SK-N-SH (cell line): ENCODE data around the gene SLBP. TPM values are rescaled to one million over a fixed set of nuclear protein-coding genes. Genes with fewer than 3 reads are reported as not detected.

Source experiments
- CTCF ChIA-PET: fragments of 300-600, 350-600 bp; formaldehyde crosslinking; extraction: SDS; loops from one replicate; lab custom pipeline; 2021; lab: Yijun Ruan, JAX
- POLR2A ChIA-PET: fragments of 350-600 bp; sonication (Branson Sonifier 250); formaldehyde crosslinking; extraction: SDS; loops from one replicate; lab custom pipeline; 2020; ENCODE audit warnings: antibody characterized with exemption, inconsistent platforms; lab: Yijun Ruan, JAX
- DNase-seq: peaks from one replicate; pipeline ENCODE4 v3.0.0; 2012
- H2AFZ ChIP-seq: fragments of 200-600 bp; sonication (generic); 2 replicates; pipeline ENCODE4 v1.8.1; 2016; ENCODE audit warnings: antibody characterized with exemption, mild to moderate bottlenecking, low read depth
- H3F3A ChIP-seq: fragments of 200-600 bp; sonication (generic); replicated peaks from 2 replicates; pipeline ENCODE3; 2016; ENCODE audit warnings: antibody characterized with exemption, mild to moderate bottlenecking; ENCODE audit not compliant: insufficient read depth
- H3K27ac ChIP-seq, 2 experiments: fragments of 200-500 bp in 1 of 2; fragments of 200-600 bp in 1 of 2; sonication (Bioruptor generic) in 1 of 2; sonication (generic), shearing (Covaris generic) in 1 of 2; 2 replicates each; pipeline versions ENCODE4 v1.5.1 to v1.6.1; 2014 to 2016; ENCODE audit warnings: low read depth in 2 of 2, inconsistent platforms in 1 of 2, low read length in 1 of 2, mild to moderate bottlenecking in 1 of 2, mixed read lengths in 1 of 2
- H3K27me3 ChIP-seq: fragments of 200-600 bp; sonication (generic), shearing (Covaris generic); 2 replicates; pipeline ENCODE4 v1.6.1; 2016; ENCODE audit warnings: mixed run types; ENCODE audit not compliant: insufficient read depth
- H3K36me3 ChIP-seq, 2 experiments: fragments of 200-500 bp in 1 of 2; fragments of 200-600 bp in 1 of 2; sonication (Bioruptor generic) in 1 of 2; sonication (generic) in 1 of 2; replicated peaks in 1 of 2; 2 replicates each; pipeline versions ENCODE3 to v1.5.1; 2014 to 2016; ENCODE audit warnings: low read length in 1 of 2, mild to moderate bottlenecking in 1 of 2; ENCODE audit not compliant: insufficient read depth in 2 of 2, control insufficient read depth in 1 of 2
- H3K4me1 ChIP-seq, 2 experiments: fragments of 200-500 bp in 1 of 2; fragments of 200-600 bp in 1 of 2; sonication (Bioruptor generic) in 1 of 2; sonication (generic), shearing (Covaris generic) in 1 of 2; 2 replicates each; pipeline versions ENCODE4 v1.5.1 to v1.6.1; 2014 to 2016; ENCODE audit warnings: low read depth in 1 of 2, low read length in 1 of 2, mixed run types in 1 of 2; ENCODE audit not compliant: insufficient read depth in 2 of 2, control insufficient read depth in 1 of 2
- H3K4me2 ChIP-seq: fragments of 200-600 bp; sonication (generic), shearing (Covaris generic); 2 replicates; pipeline ENCODE4 v1.6.1; 2017; ENCODE audit warnings: mixed run types
- H3K4me3 ChIP-seq, 2 experiments: fragments of 200-500 bp in 1 of 2; fragments of 200-600 bp in 1 of 2; sonication (Bioruptor generic) in 1 of 2; sonication (generic), shearing (Covaris generic) in 1 of 2; 2 replicates each; pipeline versions ENCODE4 v1.5.1 to v1.8.1; 2014 to 2016; ENCODE audit warnings: low read depth in 2 of 2, inconsistent platforms in 1 of 2, low read length in 1 of 2, mild to moderate bottlenecking in 1 of 2, mixed read lengths in 1 of 2, moderate library complexity in 1 of 2
- H3K79me2 ChIP-seq: fragments of 200-600 bp; sonication (generic); 2 replicates; pipeline ENCODE4 v1.8.1; 2017; ENCODE audit warnings: mild to moderate bottlenecking; ENCODE audit not compliant: insufficient read depth
- H3K9ac ChIP-seq: fragments of 200-600 bp; sonication (generic); 2 replicates; pipeline ENCODE4 v1.6.1; 2017; ENCODE audit warnings: mixed run types
- H3K9me2 ChIP-seq: fragments of 200-600 bp; sonication (generic); 2 replicates; pipeline ENCODE4 v1.6.1; 2017; ENCODE audit warnings: mixed run types
- H3K9me3 ChIP-seq: fragments of 200-600 bp; sonication (generic); 2 replicates; pipeline ENCODE4 v1.6.1; 2017; ENCODE audit warnings: mixed run types, mild to moderate bottlenecking, moderate library complexity
- H4K20me1 ChIP-seq: fragments of 200-600 bp; sonication (generic); 2 replicates; pipeline ENCODE4 v1.6.1; 2017; ENCODE audit warnings: mild to moderate bottlenecking, mixed run types; ENCODE audit not compliant: insufficient read depth
- EP300 ChIP-seq, 2 experiments: IDR thresholded peaks; 2 replicates each; pipeline versions ENCODE4 v1.4.0 to v1.6.1; 2012; ENCODE audit warnings: borderline replicate concordance in 1 of 2, low read depth in 1 of 2, low read length in 1 of 2
- GATA2 ChIP-seq: sonication (generic); formaldehyde crosslinking; IDR thresholded peaks from 2 replicates; pipeline ENCODE4 v1.5.0; 2020; ENCODE audit warnings: mild to moderate bottlenecking, missing genetic modification reagents
- MXI1 ChIP-seq: IDR thresholded peaks from 2 replicates; pipeline ENCODE4 v1.6.1; 2012; ENCODE audit warnings: mild to moderate bottlenecking, low read depth, low read length, improper control_type of control experiment
- PBX3 ChIP-seq: IDR thresholded peaks from 2 replicates; pipeline ENCODE4; 2012
- POLR2AphosphoS5 ChIP-seq: IDR thresholded peaks from 2 replicates; pipeline ENCODE4 v1.6.1; 2012; ENCODE audit warnings: low read depth, low read length
- SMC3 ChIP-seq: IDR thresholded peaks from 2 replicates; pipeline ENCODE4 v1.6.1; 2012; ENCODE audit warnings: low read depth, low read length, improper control_type of control experiment
- YY1 ChIP-seq: IDR thresholded peaks from 2 replicates; pipeline ENCODE4 v1.4.0; 2012; ENCODE audit warnings: low read depth, mild to moderate bottlenecking
- WGBS: methylation state at CpG from one replicate; pipeline ENCODE4 v1.1.6; 2017; ENCODE audit warnings: low lambda C conversion rate; 5-methylcytosine and 5-hydroxymethylcytosine counted together
- polyA plus RNA-seq, 3 experiments: library from polyadenylated mRNA; depleted of rRNA; stranded (reverse); fragments of >200 nt; gene quantifications; 2 replicates each; pipeline ENCODE4 v1.2.3, GENCODE V29; 2012
- TF ChIP-seq, protein P1 (sequence below): fragments of 150-350 bp; IDR thresholded peaks from 2 replicates; pipeline ENCODE4 v1.6.1; 2017; ENCODE audit warnings: antibody characterized with exemption, low read length, low read depth, borderline replicate concordance
- TF ChIP-seq, protein P2 (sequence below): fragments of 150-350 bp; IDR thresholded peaks from 2 replicates; pipeline ENCODE4 v1.6.1; 2016; ENCODE audit warnings: mild to moderate bottlenecking, low read depth, low read length

SLBP gene
- polyA plus RNA-seq, 1 of the 3 experiments (the other 2 are of a cell fraction) = 51.5 TPM

DNA sequence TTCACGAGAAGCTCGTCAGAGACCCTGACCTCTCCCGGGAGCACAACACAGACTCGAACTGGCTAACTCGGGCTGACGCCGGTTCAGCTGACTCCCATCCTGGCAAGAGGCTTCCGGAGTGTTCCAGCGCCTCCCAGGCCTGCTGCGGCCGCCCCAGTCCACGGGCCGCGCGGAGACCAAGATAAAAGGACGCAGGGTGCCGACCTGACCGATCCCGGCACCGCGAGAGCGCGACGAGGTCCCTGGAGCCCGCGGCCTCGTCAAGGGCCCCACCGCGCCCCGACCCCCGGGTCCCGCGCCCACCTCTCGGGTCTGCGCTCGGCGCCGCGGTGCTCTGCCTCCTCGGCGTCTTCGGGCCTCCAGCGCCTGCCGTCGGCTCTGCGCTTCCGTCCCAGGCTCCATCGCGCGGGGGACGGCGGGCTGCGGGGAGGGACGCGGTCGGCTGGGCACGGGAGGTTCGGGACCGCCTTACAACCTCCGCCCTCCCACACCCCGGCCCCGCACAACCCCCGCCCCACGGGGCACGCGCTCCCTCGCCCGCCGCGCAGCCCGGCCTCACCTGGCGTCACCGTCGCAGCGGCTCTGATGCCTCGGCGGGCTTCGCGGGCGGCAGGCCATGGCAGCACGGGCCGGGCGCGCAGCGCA is 426 bp downstream of the SLBP start:
- H3K4me1 ChIP-seq = peaks cover 13 to 23% of the 10 kb centered on the region in 2 experiments; a peak in 2 of 4 replicates
- H3F3A ChIP-seq = peaks cover 24% of the 10 kb centered on the region
- H4K20me1 ChIP-seq = peaks cover 31% of the 10 kb centered on the region
- peak overlapping the region; percentile 77 to 97 for H3K4me3 ChIP-seq
- ChIA-PET CTCF (interaction anchor here (0.6 to 2.1 kb wide), 6 partner anchors 9 to 188 kb away, joined by 3 to 19 read pairs (median 4); partner anchors contain the start of genes TACC3 and TMEM129), POLR2A (interaction anchor here (0.7 to 2.1 kb wide), 5 partner anchors 8 to 67 kb away, joined by 3 to 16 read pairs (median 4); partner anchors contain the start of genes TACC3 and TMEM129)
- DNase-seq = peak; percentile 80
- WGBS = 0% methylated on average over 1 of the region's 85 CpGs
- peak overlapping the region; percentile 90 to 97 for H3K27ac ChIP-seq
- no peaks in the 10 kb centered on the region for H3K9me2 ChIP-seq
- TF ChIP-seq, protein P1, sequence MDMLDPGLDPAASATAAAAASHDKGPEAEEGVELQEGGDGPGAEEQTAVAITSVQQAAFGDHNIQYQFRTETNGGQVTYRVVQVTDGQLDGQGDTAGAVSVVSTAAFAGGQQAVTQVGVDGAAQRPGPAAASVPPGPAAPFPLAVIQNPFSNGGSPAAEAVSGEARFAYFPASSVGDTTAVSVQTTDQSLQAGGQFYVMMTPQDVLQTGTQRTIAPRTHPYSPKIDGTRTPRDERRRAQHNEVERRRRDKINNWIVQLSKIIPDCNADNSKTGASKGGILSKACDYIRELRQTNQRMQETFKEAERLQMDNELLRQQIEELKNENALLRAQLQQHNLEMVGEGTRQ = no peak
- TF ChIP-seq SMC3 (no peak), YY1 (no peak), GATA2 (CRISPR knock-in tag) (no peak), EP300 (IDR thresholded peaks at IDR 0.05; ENCODE audit: borderline replicate concordance in 1 of 2, low read depth in 1 of 2, low read length in 1 of 2) (peak in 1 of 2 experiments; percentile 21; a peak in 1 of 4 replicates), MXI1 (peak; percentile 55; the same call in 1 of the 2 replicates)
- TF ChIP-seq, protein P2, sequence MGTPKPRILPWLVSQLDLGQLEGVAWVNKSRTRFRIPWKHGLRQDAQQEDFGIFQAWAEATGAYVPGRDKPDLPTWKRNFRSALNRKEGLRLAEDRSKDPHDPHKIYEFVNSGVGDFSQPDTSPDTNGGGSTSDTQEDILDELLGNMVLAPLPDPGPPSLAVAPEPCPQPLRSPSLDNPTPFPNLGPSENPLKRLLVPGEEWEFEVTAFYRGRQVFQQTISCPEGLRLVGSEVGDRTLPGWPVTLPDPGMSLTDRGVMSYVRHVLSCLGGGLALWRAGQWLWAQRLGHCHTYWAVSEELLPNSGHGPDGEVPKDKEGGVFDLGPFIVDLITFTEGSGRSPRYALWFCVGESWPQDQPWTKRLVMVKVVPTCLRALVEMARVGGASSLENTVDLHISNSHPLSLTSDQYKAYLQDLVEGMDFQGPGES = no peak
- TF ChIP-seq, all 33 proteins: peak for 2
- peak overlapping the region; percentile 100 for H3K9ac ChIP-seq
- no peaks in the 10 kb centered on the region for H3K27me3 ChIP-seq
- H3K79me2 ChIP-seq = peaks cover 89% of the 10 kb centered on the region
- H2AFZ ChIP-seq = no peak overlapping the region
- peak overlapping the region; percentile 99 for H3K4me2 ChIP-seq
- H3K9me3 ChIP-seq = no peaks in the 10 kb centered on the region
- peaks cover 11 to 27% of the 10 kb centered on the region in 2 experiments for H3K36me3 ChIP-seq

DNA sequence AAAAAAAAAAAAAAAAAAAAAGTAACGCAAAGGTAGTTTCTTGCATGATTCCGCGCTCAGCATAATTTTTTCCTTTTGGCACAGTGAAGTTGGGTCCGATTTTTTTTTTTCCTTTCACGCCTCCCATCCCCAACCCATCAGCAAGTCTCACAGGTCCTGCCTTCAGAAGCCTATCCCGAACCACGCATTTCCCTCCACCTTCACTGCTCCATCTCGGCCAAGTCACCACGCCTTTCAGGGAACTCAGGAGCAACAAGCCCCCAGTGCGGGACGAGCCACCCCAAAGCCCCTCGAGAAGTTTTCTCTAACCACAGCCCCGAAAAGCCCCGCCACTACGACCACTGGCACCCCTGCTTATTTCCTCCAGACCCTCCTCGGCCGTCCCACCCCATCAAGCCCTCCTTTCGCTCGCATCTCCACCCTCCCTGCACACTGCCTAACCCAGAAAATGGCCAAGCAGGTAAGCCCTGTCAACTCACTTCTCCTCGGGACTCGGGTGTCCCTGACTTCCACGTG is 1.0 kb downstream of the SLBP start:
- no peak for TF ChIP-seq POLR2AphosphoS5
- TF ChIP-seq PBX3 = no peak
- Histone ChIP-seq H3K27me3 (no peaks in the 10 kb centered on the region), H3K36me3 (peaks cover 6 to 31% of the 10 kb centered on the region in 2 experiments), H3K4me1 (peaks cover 13 to 23% of the 10 kb centered on the region in 2 experiments; a peak in 2 of 4 replicates), H4K20me1 (peaks cover 37% of the 10 kb centered on the region), H3K9me2 (no peaks in the 10 kb centered on the region), H3K9me3 (no peaks in the 10 kb centered on the region), H3K27ac (peak overlapping the region; percentile 90 to 97), H3K4me2 (peak overlapping the region; percentile 99), H3F3A (peaks cover 24% of the 10 kb centered on the region), H3K4me3 (peak overlapping the region; percentile 77 to 97), H2AFZ (no peak overlapping the region), H3K79me2 (peaks cover 89% of the 10 kb centered on the region), H3K9ac (peak overlapping the region; percentile 100)
- DNase-seq = no peak
- CTCF ChIA-PET = interaction anchor here (0.7 to 2.1 kb wide), 4 partner anchors 18 to 188 kb away, joined by 3 to 19 read pairs (median 4); no protein-coding TSS in a partner anchor
- 11% methylated on average over 22 of the region's 22 CpGs for WGBS
- POLR2A ChIA-PET = interaction anchor here (1.3 to 2.1 kb wide), 2 partner anchors 10 to 66 kb away, joined by 4 to 16 read pairs; partner anchors contain the start of genes TACC3 and TMEM129
